ENCODE results near the gene SDHC.
"Not testable (repeated sequence)": the region's sequence is repeated elsewhere in the genome, so short reads cannot be mapped to it uniquely, and the experiment has no call there.

Gene SDHC

DNA sequence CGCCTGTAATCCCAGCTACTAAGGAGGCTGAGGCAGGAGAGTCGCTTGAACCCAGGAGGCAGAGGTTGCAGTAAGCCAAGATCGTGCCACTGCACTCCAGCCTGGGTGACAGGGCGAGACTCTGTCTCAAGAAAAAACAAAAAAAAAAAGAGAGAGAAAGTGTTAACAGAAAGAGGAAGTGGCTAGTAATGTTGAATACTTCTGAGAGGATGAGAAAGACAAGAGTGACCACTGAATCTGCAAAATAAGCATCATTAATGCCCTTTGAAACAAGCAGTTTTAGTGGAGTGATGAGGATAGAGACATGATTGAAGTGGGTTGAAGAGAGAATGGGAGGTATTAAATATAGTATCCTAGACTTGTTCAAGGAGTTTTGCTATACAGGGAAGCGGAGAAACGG, 16.1 kb upstream of the SDHC start:
- Histone ChIP-seq H3K27ac (ENCODE audit: low read depth, low read length) (no peak overlapping the region), H3K27me3 (ENCODE audit: control insufficient read depth, insufficient read depth, low read length) (no peaks in the 10 kb centered on the region)

DNA sequence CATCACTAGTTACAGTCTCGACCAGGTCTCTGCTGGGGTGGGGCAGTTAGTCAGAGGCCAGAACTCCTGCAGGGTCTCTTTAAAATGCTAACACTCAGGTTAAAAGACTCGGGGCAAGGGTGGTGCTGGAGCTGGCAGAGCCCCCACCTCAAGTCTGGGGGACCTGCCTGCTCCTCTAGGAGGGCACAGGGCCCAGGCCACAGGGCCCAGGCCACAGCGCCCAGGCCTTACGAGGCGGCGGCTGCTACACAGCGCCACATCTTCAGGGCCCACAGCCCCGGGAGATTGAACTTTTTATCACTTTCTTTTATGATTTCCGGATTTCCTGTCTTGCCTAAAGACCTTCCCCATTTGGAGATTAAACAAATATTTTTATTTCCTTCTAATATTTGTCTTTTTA, 14.8 kb upstream of the SDHC start:
- no peak overlapping the region for H3K27ac ChIP-seq (ENCODE audit: low read depth, low read length)
- no peaks in the 10 kb centered on the region for H3K4me1 ChIP-seq (ENCODE audit: control insufficient read depth, insufficient read depth, low read length)
- H3K36me3 ChIP-seq (ENCODE audit: control insufficient read depth, insufficient read depth, low read length): no peaks in the 10 kb centered on the region
- H3K4me3 ChIP-seq (ENCODE audit: low read length): no peak overlapping the region
- H3K9ac ChIP-seq (ENCODE audit: low read length): no peak overlapping the region
- H3K27me3 ChIP-seq (ENCODE audit: control insufficient read depth, insufficient read depth, low read length): no peaks in the 10 kb centered on the region

More for the DNA sequence above, 16.1 kb upstream of the SDHC start:
- H3K4me3 ChIP-seq (ENCODE audit: low read length): no peak overlapping the region
- H3K36me3 ChIP-seq (ENCODE audit: control insufficient read depth, insufficient read depth, low read length): no peaks in the 10 kb centered on the region
- H3K4me1 ChIP-seq (ENCODE audit: control insufficient read depth, insufficient read depth, low read length): no peaks in the 10 kb centered on the region
- no peak overlapping the region for H3K9ac ChIP-seq (ENCODE audit: low read length)

DNA sequence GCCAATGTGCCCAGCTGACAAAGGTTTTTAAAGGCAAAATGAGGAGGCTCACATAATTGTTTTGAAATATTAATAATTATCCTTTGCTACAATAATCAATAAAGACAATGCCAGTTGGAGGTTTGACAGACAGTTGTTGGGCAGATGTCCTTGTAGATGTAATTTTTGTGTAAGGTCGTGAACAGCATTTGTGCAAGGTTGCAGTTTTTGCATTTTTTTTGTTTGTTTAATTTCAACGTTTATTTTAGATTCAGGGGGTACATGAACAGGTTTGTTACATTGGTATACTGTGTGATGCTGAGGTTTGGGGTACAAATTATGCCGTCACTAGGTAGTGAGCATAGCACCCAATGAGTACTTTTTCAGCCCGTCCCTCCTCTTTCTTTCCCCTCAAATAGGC, 13.7 kb upstream of the SDHC start:
- no peak overlapping the region for H3K9ac ChIP-seq (ENCODE audit: low read length)
- no peaks in the 10 kb centered on the region for H3K36me3 ChIP-seq (ENCODE audit: control insufficient read depth, insufficient read depth, low read length)
- H3K4me1 ChIP-seq (ENCODE audit: control insufficient read depth, insufficient read depth, low read length): no peaks in the 10 kb centered on the region
- H3K27ac ChIP-seq (ENCODE audit: low read depth, low read length): no peak overlapping the region
- no peak overlapping the region for H3K4me3 ChIP-seq (ENCODE audit: low read length)
- no peaks in the 10 kb centered on the region for H3K27me3 ChIP-seq (ENCODE audit: control insufficient read depth, insufficient read depth, low read length)

DNA sequence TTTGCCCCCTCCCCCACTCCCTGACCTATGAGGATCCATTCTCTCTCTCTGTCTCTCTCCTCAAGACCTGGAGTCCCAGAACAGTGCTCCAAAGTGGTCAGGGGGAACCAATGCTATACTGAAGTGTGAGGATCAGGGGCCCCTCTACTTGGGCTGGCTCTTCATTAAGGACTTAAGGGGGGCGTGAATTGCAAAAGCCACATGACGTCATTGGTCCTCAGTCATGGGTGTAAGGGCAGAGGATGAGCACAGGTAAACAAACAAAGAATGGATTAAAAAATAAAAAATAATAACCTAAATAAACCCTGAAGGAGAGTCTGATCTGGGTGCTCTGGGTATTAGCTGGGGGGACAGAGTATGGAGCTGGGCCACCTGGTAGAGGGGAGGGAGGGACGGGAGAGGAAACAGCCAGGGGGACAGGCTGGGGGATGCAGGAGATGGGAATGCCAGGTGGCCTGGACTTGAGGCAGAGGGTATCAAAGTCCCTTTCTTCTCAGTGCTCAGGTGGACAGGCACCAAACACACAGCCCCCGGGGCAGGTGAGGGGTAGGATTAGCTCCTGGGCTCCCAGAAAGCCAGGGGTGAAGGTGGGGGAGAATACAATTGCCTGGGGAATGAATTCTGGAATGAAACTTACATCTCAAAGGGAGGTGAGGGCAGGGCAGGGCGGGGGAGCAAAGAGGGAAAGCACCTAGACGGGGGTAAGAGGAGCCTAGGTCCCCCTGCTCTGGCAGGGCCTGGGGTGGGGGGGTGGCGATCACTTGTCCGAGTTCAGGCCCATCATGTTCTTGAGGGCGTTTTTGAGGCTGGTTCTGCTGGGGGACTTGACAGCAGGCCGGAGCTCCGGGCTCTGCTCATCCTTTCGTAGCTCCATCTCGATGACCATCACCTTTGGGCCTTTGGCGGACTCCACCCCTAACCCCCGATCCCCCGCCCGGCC, 9.0 kb upstream of the SDHC start:
- peaks cover 4% of the 10 kb centered on the region for H3K4me1 ChIP-seq (ENCODE audit: control insufficient read depth, insufficient read depth, low read length)
- no peak overlapping the region for H3K27ac ChIP-seq (ENCODE audit: low read depth, low read length)

DNA sequence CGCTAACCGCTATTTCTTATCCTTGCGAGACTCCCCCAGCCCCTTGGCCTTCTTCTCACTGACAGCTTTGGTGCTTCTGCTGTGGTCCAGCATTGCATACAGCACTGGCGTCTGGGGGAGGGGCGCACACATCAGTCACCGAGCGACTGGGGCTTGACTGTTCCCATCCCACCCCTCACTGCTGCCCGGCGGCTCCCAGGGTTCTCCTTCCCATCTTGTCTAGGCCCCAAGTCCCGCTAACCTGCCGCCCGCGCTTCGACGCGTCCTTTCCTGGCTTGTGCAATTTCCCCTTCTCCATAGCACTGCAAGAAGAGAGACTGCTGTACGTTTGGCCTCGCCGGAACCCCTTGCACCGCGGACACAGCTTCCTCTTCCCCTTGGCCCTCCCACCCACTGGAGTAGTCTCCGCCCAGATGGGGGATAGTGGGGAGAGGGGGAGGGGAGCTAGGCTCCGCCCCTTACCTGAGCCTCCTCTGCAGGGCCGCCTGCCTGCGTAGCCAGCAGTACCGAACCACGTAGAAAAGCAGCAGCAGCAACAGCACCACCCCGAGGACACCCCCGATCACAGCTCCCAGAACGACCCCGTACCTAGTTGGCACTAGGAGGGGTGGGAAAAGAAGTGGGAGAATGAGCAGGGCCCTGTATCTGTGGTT, 8.2 kb upstream of the SDHC start:
- H3K4me1 ChIP-seq (ENCODE audit: control insufficient read depth, insufficient read depth, low read length): peaks cover 4% of the 10 kb centered on the region
- H3K27ac ChIP-seq (ENCODE audit: low read depth, low read length): no peak overlapping the region
- H3K4me3 ChIP-seq (ENCODE audit: low read length): peak overlapping the region; percentile 76
- H3K36me3 ChIP-seq (ENCODE audit: control insufficient read depth, insufficient read depth, low read length): no peaks in the 10 kb centered on the region
- H3K27me3 ChIP-seq (ENCODE audit: control insufficient read depth, insufficient read depth, low read length): no peaks in the 10 kb centered on the region
- peak overlapping the region; percentile 32 for H3K9ac ChIP-seq (ENCODE audit: low read length)

More for the DNA sequence above, 9.0 kb upstream of the SDHC start:
- Histone ChIP-seq H3K4me3 (ENCODE audit: low read length) (peak overlapping the region; percentile 76), H3K9ac (ENCODE audit: low read length) (no peak overlapping the region), H3K36me3 (ENCODE audit: control insufficient read depth, insufficient read depth, low read length) (no peaks in the 10 kb centered on the region), H3K27me3 (ENCODE audit: control insufficient read depth, insufficient read depth, low read length) (no peaks in the 10 kb centered on the region)

DNA sequence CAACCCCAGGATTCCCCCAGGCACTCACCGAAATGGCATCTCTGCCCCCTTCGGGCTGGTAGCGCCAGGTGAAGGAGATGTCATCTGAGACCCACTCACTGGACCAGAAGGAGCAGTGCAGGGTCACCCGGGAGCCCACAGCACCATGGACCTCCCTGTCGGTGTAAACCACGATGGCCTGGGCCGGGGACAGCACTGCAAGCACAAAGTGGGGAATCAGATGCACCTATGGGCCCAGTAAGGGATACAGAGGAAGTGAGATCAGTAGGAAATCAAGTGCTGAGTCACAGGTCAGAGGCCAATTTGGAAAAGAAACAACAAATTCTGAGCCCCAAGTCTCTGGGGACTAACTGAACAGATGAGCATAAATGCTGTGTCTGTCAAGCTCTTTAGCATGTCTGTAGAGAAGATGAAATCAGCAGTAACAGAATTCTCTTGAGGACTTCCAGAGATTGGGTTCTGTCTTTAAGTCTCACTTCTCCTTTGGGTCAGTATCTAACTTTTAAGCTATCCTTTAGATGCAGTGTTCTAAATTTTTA, 6.9 kb upstream of the SDHC start:
- H3K36me3 ChIP-seq (ENCODE audit: control insufficient read depth, insufficient read depth, low read length): no peaks in the 10 kb centered on the region
- no peak overlapping the region for H3K9ac ChIP-seq (ENCODE audit: low read length)
- H3K4me1 ChIP-seq (ENCODE audit: control insufficient read depth, insufficient read depth, low read length): peaks cover 4% of the 10 kb centered on the region
- H3K27me3 ChIP-seq (ENCODE audit: control insufficient read depth, insufficient read depth, low read length): no peaks in the 10 kb centered on the region
- H3K4me3 ChIP-seq (ENCODE audit: low read length): no peak overlapping the region
- H3K27ac ChIP-seq (ENCODE audit: low read depth, low read length): no peak overlapping the region

DNA sequence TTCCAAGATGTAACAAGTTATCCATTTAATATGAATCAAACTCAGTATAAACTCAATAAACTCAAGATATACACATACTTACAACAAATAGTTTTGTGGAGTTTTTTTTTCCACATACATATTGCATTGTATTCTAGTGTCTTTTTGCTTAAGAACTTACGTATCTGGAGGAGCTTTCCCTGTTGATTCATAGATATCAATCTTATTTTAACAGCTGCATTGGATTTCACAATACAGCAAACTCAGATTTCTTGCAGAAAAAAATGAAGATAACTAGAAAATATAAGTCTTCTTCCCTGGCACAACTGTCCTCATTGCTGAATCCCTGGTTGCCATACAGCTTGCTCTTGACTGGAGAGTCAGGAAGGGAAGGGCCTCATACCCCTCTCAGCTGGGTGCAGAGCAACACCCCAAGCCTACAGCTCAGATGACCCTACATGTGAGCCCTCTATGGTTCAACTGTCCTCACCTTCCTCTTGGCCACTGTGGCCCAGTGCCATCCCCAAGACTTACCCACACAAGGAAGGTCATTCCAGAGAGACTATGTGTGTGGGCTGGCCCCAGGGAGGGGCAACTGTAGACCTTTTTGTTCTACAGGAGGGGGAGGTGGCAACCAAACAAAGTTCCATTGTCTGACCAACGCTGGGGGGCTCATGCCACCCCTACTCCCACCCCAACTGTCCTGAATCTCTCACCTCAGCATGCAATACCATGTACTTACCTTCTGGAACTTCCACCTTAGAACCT, 6.1 kb upstream of the SDHC start:
- peaks cover 4% of the 10 kb centered on the region for H3K4me1 ChIP-seq (ENCODE audit: control insufficient read depth, insufficient read depth, low read length)
- H3K4me3 ChIP-seq (ENCODE audit: low read length): no peak overlapping the region
- no peak overlapping the region for H3K9ac ChIP-seq (ENCODE audit: low read length)
- H3K27me3 ChIP-seq (ENCODE audit: control insufficient read depth, insufficient read depth, low read length): no peaks in the 10 kb centered on the region
- no peak overlapping the region for H3K27ac ChIP-seq (ENCODE audit: low read depth, low read length)
- no peaks in the 10 kb centered on the region for H3K36me3 ChIP-seq (ENCODE audit: control insufficient read depth, insufficient read depth, low read length)

DNA sequence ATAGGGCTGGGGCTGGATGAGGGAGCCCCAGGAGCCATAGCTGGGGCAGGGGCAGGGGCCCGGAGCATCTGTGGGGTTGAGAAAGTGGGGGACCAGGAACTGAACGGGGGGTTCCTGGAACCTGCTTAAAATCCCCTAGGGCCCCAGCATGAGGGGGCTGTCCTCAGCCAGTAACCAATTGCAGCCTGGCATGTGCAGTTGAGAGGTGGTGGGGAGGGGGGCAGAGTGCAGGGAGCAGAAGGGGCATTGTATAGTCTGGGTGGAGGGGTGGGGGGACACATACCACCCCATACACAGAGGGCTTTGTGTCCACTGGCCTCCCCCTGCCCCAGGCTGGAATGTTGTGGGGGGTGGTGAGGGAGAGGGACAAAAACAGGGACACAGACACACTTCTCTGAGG, 4.3 kb upstream of the SDHC start, which contains the start of gene MPZ:
Gene MPZ (minus strand): TSS at position 101 of the 400 bp plus-strand sequence. CDS start 63 bp downstream, at position 38.
- peaks cover 11% of the 10 kb centered on the region for H3K4me1 ChIP-seq (ENCODE audit: control insufficient read depth, insufficient read depth, low read length)
- no peak within 1 kb of the TSS for H3K9ac ChIP-seq (ENCODE audit: low read length)
- H3K4me3 ChIP-seq (ENCODE audit: low read length): no peak within 1 kb of the TSS
- no peaks in the 10 kb centered on the region for H3K27me3 ChIP-seq (ENCODE audit: control insufficient read depth, insufficient read depth, low read length)
- no peaks in the 10 kb centered on the region for H3K36me3 ChIP-seq (ENCODE audit: control insufficient read depth, insufficient read depth, low read length)
- no peak within 1 kb of the TSS for H3K27ac ChIP-seq (ENCODE audit: low read depth, low read length)

DNA sequence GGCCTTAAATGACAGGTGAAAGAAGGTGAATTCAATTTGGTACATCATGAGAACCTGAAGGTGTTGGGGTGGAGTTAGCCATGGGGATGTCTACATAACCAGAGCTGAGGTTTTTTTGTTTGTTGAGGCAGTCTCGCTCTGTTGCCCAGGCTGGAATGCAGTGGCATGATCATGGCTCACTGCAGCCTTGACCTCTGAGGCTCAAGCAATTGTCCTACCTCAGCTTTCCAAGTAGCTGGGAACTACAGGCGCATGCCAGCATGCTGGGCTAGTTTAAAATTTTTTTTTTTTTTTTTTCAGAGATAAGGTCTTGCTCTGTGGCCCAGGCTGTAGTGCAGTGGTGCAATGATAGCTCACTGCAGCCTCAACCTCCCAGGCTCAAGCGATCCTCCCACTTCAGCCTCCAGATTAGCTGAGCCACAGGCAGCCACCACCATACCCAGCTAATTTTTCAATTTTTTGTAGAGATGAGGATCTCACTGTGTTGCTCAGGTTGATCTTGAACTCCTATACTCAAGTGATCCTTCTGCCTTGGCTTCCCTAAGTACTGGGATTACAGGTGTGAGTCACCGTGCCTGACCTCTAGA, 2.5 kb upstream of the SDHC start:
- Histone ChIP-seq H3K27ac (ENCODE audit: low read depth, low read length) (no peak overlapping the region), H3K27me3 (ENCODE audit: control insufficient read depth, insufficient read depth, low read length) (no peaks in the 10 kb centered on the region), H3K4me3 (ENCODE audit: low read length) (no peak overlapping the region)

DNA sequence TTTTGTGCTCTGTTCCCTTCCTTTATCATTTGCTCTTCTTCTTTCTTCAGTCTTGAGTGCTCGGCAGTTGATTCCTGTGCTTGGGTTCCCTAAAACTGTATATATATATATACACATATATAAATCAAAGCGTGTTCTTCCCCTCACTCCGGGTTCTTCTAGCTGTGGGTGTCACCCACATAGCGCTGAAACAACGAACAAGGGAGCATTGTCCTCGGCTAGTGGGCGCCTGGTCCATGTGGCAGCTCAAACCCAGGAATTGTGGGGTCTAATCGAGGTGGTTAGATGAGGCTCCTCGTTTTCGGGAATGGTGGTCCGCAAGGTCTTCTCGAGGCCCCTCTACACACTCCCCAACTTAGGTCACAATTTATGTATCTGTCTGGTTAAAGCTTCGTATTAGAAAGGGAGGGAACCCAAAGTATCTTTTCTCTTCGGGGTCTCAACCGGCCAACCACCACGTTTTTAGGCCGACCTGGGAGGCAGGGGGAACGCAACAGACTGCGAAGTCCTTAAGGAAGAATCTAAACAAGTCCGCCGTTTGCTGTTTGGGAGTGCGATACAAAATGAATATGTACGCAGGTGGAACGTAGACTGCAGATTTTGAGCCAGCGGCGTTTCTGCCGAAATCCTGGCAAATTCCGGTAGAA, 504 bp upstream of the SDHC start:
- peak overlapping the region; percentile 96 for H3K27ac ChIP-seq (ENCODE audit: low read depth, low read length)
- peak overlapping the region; percentile 90 for H3K9ac ChIP-seq (ENCODE audit: low read length)
- peak overlapping the region; percentile 98 for H3K4me3 ChIP-seq (ENCODE audit: low read length)
- no peaks in the 10 kb centered on the region for H3K36me3 ChIP-seq (ENCODE audit: control insufficient read depth, insufficient read depth, low read length)
- H3K27me3 ChIP-seq (ENCODE audit: control insufficient read depth, insufficient read depth, low read length): no peaks in the 10 kb centered on the region
- peaks cover 12% of the 10 kb centered on the region for H3K4me1 ChIP-seq (ENCODE audit: control insufficient read depth, insufficient read depth, low read length)

More for the DNA sequence above, 2.5 kb upstream of the SDHC start:
- no peaks in the 10 kb centered on the region for H3K36me3 ChIP-seq (ENCODE audit: control insufficient read depth, insufficient read depth, low read length)
- H3K4me1 ChIP-seq (ENCODE audit: control insufficient read depth, insufficient read depth, low read length): peaks cover 12% of the 10 kb centered on the region
- H3K9ac ChIP-seq (ENCODE audit: low read length): no peak overlapping the region

DNA sequence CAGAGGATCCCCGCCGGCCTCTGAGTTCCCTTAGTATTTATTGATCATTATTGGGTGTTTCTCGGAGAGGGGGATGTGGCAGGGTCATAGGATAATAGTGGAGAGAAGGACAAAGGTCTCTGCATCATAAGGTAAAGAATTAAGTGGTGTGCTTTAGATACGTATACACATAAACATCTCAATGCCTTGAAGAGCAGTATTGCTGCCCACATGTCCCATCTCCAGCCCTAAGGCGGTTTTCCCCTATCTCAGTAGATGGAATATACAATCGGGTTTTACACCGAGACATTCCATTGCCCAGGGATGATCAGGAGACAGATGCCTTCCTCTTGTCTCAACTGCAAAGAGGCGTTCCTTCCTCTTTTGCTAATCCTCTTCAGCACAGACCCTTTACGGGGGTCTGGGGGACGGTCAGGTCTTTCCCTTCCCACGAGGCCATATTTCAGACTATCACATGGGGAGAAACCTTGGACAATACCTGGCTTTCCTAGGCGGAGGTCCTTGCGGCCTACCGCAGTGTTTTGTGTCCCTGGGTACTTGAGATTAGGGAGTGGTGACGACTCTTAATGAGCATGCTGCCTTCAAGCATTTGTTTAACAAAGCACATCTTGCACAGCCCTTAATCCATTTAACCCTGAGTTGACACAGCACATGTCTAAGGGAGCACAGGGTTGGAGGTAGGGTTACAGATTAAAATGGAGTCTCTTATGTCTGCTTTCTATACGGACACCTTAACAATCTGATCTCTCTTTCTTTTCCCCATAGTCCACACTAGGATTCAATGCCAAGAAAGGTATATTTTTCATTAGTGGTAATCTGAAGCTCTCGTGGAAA, 1.9 kb downstream of the SDHC start:
- peaks cover 12% of the 10 kb centered on the region for H3K4me1 ChIP-seq (ENCODE audit: control insufficient read depth, insufficient read depth, low read length)
- H3K27me3 ChIP-seq (ENCODE audit: control insufficient read depth, insufficient read depth, low read length); H3K4me3 ChIP-seq (ENCODE audit: low read length); H3K36me3 ChIP-seq (ENCODE audit: control insufficient read depth, insufficient read depth, low read length); H3K9ac ChIP-seq (ENCODE audit: low read length); H3K27ac ChIP-seq (ENCODE audit: low read depth, low read length): not testable (repeated sequence)
